ENCODE measurements around the gene ASIC5. TPM values are rescaled to one million over a fixed set of nuclear protein-coding genes. Genes with fewer than 3 reads are reported as not detected.
A peak's percentile ranks its signal among the peaks of the same experiment; 100 is the strongest.

The ASIC5 gene
- total RNA-seq, 2 donors from 2014 or later = not detected

DNA sequence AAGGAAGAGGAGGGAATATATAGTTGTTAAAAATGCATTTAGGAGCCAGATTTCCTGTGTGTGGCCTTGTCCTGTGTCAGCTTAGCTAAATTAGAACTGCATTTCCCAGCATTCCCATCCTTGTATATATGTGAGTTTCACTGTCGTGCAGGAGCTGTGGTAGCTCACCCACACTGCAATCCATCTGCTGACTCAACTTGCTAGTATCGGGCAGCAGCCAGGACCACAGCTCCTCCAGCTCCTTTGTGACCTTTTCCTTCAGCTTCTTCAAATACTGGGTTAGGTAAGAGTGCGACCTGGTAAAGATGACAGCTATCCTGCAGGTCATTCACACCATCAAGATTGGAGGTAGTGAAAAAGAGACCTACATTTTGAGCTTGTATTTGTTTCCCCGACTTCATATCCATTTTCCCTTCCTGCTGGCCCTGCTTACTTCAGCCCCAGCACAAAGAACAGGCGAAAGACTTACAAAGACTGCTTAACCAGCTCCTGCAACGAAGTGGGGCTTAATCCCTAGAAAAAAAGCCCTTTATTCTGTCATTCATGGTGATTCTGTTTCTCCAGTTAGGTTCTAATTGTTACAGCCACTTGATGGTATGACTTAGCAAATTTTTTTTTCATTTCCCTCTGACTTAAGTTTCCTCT, 11.4 kb downstream of the ASIC5 start:
- H3K9me3 ChIP-seq (ENCODE audit: control insufficient read depth, low read length, poor library complexity, severe bottlenecking) = no peaks in the 10 kb centered on the region
- Mint-ChIP-seq H3K4me3 (no peak overlapping the region), H3K27me3 (peaks cover 16% of the 10 kb centered on the region), H3K36me3 (ENCODE audit: low read depth) (no peaks in the 10 kb centered on the region), H3K4me1 (no peaks in the 10 kb centered on the region), H3K27ac (no peak overlapping the region)
- DNase-seq (no peak), ATAC-seq (no peak)

DNA sequence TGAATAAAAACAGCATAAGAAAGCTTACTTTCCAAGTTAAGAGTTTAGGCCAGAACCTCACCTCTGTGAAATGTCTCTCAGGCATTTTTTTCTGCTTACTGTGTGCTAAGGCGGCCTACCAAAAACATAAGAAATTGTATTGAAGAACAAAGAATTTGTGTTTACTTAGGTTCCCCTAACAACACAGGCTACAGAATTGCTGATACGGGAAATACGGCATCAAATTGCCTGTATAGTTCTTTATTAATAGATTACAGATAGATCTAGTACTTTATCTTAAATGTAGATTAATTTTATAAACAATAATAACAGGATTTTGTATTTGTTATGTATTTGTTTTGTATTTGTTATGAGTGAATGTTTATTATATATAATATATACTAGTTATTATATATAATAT, 12.9 kb downstream of the ASIC5 start:
- DNase-seq = no peak
- Mint-ChIP-seq H3K4me1 (no peaks in the 10 kb centered on the region), H3K27ac (no peak overlapping the region)

DNA sequence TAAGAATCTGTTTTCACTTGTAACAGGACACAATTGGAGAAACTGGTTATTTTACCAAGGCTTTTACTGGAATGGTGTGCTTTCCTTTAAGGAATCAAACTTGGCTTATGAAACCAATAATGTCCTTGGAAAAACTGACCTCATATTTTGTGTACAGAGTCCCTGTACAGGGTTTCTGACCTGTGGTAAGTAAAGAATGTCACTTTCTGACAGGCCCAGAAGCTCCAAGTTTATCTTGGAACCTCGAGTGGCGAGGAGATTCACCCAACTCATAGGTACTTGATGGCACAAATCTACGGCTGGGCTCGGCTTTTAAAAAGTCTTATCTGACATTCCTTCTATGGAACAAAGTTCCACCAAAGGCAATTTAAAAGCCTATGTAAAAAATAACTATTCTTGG, 17.0 kb downstream of the ASIC5 start:
- ATAC-seq = no peak
- no peaks in the 10 kb centered on the region for H3K9me3 ChIP-seq (ENCODE audit: control insufficient read depth, low read length, poor library complexity, severe bottlenecking)
- Mint-ChIP-seq H3K4me1 (no peaks in the 10 kb centered on the region), H3K27ac (no peak overlapping the region), H3K4me3 (no peak overlapping the region), H3K27me3 (peaks cover 8% of the 10 kb centered on the region), H3K36me3 (ENCODE audit: low read depth) (no peaks in the 10 kb centered on the region)
- DNase-seq = no peak

More for the DNA sequence above, 12.9 kb downstream of the ASIC5 start:
- no peaks in the 10 kb centered on the region for H3K36me3 Mint-ChIP-seq (ENCODE audit: low read depth)
- H3K9me3 ChIP-seq (ENCODE audit: control insufficient read depth, low read length, poor library complexity, severe bottlenecking) = no peaks in the 10 kb centered on the region
- H3K27me3 Mint-ChIP-seq = peaks cover 10% of the 10 kb centered on the region
- H3K4me3 Mint-ChIP-seq = no peak overlapping the region
- no peak for ATAC-seq

DNA sequence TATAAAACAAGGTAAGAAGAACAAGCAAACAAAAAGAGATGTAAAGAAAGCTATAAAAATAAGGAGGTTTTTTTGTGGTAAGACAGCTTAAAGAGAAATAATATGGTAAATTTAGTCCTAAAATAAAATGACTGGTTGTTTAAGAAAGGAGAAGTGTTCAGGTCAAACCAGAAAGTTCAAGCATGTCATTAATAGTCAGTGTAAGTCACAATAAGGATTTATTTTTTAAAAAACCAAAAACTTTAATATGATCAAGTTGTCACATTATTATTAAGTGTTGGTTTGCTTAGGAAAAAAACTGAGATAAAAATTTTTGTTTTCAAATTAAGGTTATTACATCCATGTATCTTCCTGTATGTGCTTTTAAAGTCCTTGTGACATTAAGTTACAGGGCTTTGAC, 19.1 kb downstream of the ASIC5 start:
- Mint-ChIP-seq H3K4me3 (no peak overlapping the region), H3K36me3 (ENCODE audit: low read depth) (no peaks in the 10 kb centered on the region), H3K4me1 (no peaks in the 10 kb centered on the region), H3K27ac (no peak overlapping the region), H3K27me3 (peaks cover 8% of the 10 kb centered on the region)
- ATAC-seq = no peak
- no peaks in the 10 kb centered on the region for H3K9me3 ChIP-seq (ENCODE audit: control insufficient read depth, low read length, poor library complexity, severe bottlenecking)
- no peak for DNase-seq

DNA sequence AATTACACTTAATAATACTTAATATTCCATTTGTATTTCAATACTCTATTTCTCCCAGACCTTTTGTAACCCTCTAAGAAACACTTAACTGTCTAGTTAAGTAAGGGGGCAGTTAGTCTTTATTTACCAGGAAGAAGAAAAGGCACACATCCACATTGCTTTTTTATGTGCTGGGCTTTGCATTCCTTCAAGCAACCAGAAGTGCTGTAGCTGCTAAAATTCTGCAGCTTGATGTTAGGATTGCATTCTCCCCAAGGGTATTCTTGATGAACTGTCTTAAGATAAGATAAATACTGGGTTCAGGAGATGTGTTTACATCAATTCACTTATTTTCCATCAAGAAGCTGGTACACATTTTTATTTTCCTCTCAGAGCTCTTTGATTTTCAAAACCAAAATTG, 24.0 kb downstream of the ASIC5 start:
- no peaks in the 10 kb centered on the region for H3K9me3 ChIP-seq (ENCODE audit: control insufficient read depth, low read length, poor library complexity, severe bottlenecking)
- DNase-seq = no peak
- Mint-ChIP-seq H3K36me3 (ENCODE audit: low read depth) (no peaks in the 10 kb centered on the region), H3K4me3 (no peak overlapping the region), H3K4me1 (no peaks in the 10 kb centered on the region), H3K27me3 (peaks cover 15% of the 10 kb centered on the region), H3K27ac (no peak overlapping the region)
- no peak for ATAC-seq

DNA sequence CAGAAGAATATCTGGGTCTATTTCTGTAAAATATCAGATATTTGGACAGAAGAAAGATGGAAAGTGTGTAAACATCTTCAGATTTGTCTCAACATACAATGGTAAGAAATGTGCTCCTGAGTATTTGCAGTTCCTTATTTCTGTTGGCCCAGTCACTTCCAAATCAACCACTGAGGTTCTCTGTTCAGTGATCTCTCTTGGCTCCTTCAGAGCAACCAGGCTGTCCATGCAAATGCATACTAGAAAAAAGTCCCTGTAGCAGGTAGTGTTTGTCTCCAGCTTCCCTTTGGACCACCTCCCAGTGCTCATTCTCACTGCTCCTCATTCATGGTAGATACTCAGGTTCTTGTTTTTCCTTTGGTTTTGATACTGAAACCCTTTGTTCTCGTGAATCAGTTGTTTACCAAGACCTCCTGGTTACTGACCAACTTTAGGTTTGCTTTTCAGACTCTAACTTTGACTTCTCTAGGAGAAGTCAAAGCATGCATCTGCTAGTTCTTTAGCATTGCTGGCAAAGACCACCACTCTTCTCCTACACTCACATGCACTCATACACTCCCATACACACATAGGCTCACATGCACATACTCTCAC, 28.8 kb downstream of the ASIC5 start:
- Mint-ChIP-seq H3K4me3 (no peak overlapping the region), H3K27me3 (peaks cover 7% of the 10 kb centered on the region), H3K27ac (no peak overlapping the region), H3K36me3 (ENCODE audit: low read depth) (no peaks in the 10 kb centered on the region), H3K4me1 (no peaks in the 10 kb centered on the region)
- DNase-seq (no peak), ATAC-seq (no peak)
- H3K9me3 ChIP-seq (ENCODE audit: control insufficient read depth, low read length, poor library complexity, severe bottlenecking) = no peaks in the 10 kb centered on the region

DNA sequence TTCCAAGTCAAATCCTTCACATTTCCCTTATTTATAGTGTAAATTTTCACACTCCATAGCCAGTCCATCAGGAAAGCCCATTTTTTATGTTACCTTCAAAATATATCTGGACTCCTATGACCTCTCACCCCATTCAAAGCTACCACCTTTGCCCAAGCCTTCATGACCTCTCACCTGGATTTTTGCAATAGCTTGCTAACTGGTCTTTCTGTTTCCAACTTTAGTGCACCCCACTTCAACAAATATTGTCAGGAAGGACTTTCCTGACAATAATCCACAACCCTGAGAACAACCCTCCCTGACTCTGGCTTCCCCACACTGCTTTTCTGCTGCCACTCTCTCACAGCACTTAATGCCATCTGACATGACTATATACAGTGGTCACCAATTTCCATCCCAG, 33.4 kb downstream of the ASIC5 start:
- ATAC-seq (no peak), DNase-seq (no peak)
- no peaks in the 10 kb centered on the region for H3K9me3 ChIP-seq (ENCODE audit: control insufficient read depth, low read length, poor library complexity, severe bottlenecking)
- no peaks in the 10 kb centered on the region for H3K36me3 Mint-ChIP-seq (ENCODE audit: low read depth)
- no peak overlapping the region for H3K4me3 Mint-ChIP-seq
- no peaks in the 10 kb centered on the region for H3K27me3 Mint-ChIP-seq
- no peak overlapping the region for H3K27ac Mint-ChIP-seq
- peaks cover 2% of the 10 kb centered on the region for H3K4me1 Mint-ChIP-seq

DNA sequence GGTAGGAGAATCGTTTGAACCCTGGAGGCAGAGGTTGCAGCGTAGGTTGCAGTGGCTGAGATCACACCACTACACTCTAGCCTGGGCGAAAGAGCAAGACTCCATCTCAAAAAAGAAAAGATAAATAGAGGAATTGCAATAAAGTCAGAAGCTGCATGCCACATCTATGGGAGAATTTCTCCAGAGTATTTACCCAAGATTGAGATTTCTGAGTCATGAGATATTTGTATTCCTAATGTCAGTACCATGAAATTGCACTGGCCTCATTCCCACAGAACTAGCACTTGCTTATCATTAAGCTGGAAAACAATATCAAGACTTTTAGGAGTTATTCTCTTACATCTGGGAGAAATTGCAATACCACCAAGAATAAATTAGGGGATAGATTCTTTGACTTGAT, 37.4 kb downstream of the ASIC5 start:
- Mint-ChIP-seq H3K4me3 (no peak overlapping the region), H3K27ac (no peak overlapping the region), H3K27me3 (peaks cover 14% of the 10 kb centered on the region), H3K4me1 (peaks cover 2% of the 10 kb centered on the region), H3K36me3 (ENCODE audit: low read depth) (no peaks in the 10 kb centered on the region)
- no peaks in the 10 kb centered on the region for H3K9me3 ChIP-seq (ENCODE audit: control insufficient read depth, low read length, poor library complexity, severe bottlenecking)
- ATAC-seq (no peak), DNase-seq (no peak)

DNA sequence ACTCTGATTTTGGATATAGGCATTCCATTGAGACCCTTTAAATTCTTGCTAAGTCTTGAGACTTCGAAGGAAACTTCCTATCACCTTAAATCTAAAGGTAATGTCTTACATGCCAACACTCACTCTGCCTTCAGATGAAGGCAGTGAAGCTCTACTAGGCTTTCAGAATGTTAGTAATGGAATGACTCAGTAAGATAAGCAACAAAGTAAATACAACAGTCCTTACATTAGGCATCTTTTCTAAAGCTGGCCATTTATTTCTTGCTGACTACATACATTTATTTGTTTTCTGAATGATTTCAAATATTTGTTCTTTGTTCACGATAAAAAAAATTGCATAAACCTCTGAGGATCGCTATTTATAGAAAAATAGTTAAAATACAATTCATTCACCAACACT, 43.5 kb downstream of the ASIC5 start:
- Mint-ChIP-seq H3K27me3 (peaks cover 19% of the 10 kb centered on the region), H3K4me3 (no peak overlapping the region), H3K4me1 (no peaks in the 10 kb centered on the region), H3K27ac (no peak overlapping the region), H3K36me3 (ENCODE audit: low read depth) (no peaks in the 10 kb centered on the region)
- no peaks in the 10 kb centered on the region for H3K9me3 ChIP-seq (ENCODE audit: control insufficient read depth, low read length, poor library complexity, severe bottlenecking)
- ATAC-seq (no peak), DNase-seq (no peak)

DNA sequence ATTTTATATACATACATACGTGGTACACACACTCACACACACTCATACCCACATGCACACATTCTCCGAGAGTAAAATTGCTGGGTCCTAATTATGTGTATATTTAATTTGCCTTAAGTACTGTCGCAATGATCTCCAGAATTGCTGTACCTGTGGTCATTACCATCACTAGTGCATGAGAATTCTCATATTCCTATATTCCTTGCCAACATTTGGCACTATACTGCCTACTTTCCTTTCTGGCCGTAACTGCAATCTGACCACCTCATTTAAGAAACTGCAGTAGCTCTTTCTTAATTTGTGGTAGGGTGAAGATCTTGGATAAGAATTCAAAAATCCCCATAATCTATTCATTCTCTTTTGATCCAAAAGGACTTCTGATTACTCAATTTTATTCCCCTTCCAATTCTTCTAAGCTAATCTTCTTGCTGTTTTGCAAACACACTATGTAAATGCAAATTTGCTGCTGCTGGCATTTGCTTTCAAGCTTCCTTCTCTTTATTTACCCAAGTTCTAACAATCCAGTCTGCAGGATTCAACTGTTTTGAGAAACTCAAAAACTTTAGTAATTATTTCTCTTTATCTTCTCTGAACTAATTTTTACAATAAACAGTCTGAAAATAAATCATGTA, 45.1 kb downstream of the ASIC5 start:
- Mint-ChIP-seq H3K27me3 (peaks cover 23% of the 10 kb centered on the region), H3K4me1 (no peaks in the 10 kb centered on the region), H3K36me3 (ENCODE audit: low read depth) (no peaks in the 10 kb centered on the region), H3K27ac (no peak overlapping the region), H3K4me3 (no peak overlapping the region)
- H3K9me3 ChIP-seq (ENCODE audit: control insufficient read depth, low read length, poor library complexity, severe bottlenecking) = no peaks in the 10 kb centered on the region
- DNase-seq (no peak), ATAC-seq (no peak)

DNA sequence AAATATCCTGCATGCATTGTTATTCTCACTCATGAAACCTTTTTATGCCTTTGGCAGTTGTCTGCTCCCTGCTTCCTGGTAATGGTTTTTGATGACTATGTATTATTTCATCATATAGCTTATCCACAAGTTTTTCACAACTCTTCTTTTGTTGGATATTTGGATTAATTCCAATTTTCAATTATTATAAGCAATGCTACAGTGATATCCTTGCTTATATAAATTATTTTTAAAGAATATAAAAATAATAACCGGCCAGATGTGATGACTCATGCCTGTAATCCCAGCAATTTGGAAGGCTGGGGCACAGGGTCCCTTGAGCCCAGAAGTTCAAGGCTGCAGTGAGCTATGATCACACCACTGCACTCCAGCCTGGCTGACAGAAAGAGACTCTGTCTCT, 47.0 kb downstream of the ASIC5 start:
- no peaks in the 10 kb centered on the region for H3K9me3 ChIP-seq (ENCODE audit: control insufficient read depth, low read length, poor library complexity, severe bottlenecking)
- H3K27me3 Mint-ChIP-seq = peaks cover 17% of the 10 kb centered on the region
- H3K27ac Mint-ChIP-seq = no peak overlapping the region
- no peaks in the 10 kb centered on the region for H3K4me1 Mint-ChIP-seq
- ATAC-seq (no peak), DNase-seq (no peak)
- H3K4me3 Mint-ChIP-seq = no peak overlapping the region
- no peaks in the 10 kb centered on the region for H3K36me3 Mint-ChIP-seq (ENCODE audit: low read depth)

DNA sequence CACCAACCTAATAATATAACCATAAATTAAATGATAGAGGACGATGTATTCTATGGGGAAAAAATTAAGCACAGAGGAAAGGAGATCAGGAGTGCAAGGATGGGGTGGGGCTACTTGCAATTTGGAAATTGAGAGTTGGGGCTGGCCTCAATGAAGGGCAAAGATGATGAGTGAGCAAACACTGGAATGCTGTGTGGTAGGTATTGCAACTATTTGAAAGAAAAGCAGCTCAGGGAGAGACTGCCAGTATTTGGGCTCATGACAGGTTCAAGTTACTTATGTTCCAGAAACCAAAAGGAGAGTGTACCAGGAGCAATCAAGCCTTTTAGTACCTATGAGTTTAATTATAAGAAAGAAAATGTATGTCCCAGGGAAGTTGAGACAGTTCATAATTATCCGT, 47.4 kb downstream of the ASIC5 start:
- ATAC-seq = no peak
- Mint-ChIP-seq H3K4me1 (no peaks in the 10 kb centered on the region), H3K27me3 (peaks cover 16% of the 10 kb centered on the region), H3K27ac (no peak overlapping the region), H3K36me3 (ENCODE audit: low read depth) (no peaks in the 10 kb centered on the region), H3K4me3 (no peak overlapping the region)
- no peak for DNase-seq
- H3K9me3 ChIP-seq (ENCODE audit: control insufficient read depth, low read length, poor library complexity, severe bottlenecking) = no peaks in the 10 kb centered on the region

DNA sequence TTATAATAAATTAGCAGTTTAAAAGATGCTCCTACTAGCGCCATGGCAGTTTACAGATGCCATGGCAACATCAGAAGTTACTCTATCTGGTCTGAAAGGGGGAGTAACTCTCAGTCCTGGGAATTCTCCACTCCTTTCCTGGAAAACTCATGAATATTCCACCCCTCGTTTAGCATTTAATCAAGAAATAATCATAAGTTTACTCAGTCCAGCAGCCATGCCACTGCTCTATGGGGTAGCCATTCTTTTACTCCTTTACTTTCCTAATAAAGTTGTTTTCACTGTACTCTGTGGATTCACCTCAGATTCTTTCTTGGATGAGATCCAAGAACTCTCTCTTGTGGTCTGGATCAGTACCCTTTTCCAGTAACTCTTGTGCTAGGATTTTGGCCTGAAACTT, 55.0 kb downstream of the ASIC5 start:
- H3K4me1 Mint-ChIP-seq = no peaks in the 10 kb centered on the region
- H3K9me3 ChIP-seq (ENCODE audit: control insufficient read depth, low read length, poor library complexity, severe bottlenecking) = no peaks in the 10 kb centered on the region
- H3K36me3 Mint-ChIP-seq (ENCODE audit: low read depth) = no peaks in the 10 kb centered on the region
- no peak overlapping the region for H3K4me3 Mint-ChIP-seq
- peaks cover 18% of the 10 kb centered on the region for H3K27me3 Mint-ChIP-seq
- DNase-seq (no peak), ATAC-seq (no peak)
- H3K27ac Mint-ChIP-seq = no peak overlapping the region

DNA sequence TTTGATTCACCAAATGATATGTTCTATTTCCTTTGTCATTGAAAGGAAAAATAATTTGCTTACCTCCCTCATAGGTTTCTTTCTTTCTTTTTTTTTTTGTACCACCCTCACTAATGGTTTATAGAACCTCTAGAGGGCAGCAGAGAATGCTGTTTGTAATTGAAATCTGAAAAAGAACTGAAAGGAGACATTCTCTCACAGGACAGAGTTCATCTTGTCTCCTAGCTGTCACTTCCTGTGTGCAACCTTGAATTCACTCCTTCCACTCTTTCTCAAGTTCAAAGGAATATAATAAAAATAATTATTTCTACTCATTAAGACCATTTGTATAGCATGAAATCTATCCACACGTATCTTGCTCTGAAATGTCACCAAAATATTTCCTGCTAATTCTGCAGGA, 56.2 kb downstream of the ASIC5 start:
- H3K27ac Mint-ChIP-seq = no peak overlapping the region
- no peaks in the 10 kb centered on the region for H3K36me3 Mint-ChIP-seq (ENCODE audit: low read depth)
- H3K4me1 Mint-ChIP-seq = no peaks in the 10 kb centered on the region
- no peak overlapping the region for H3K4me3 Mint-ChIP-seq
- no peaks in the 10 kb centered on the region for H3K9me3 ChIP-seq (ENCODE audit: control insufficient read depth, low read length, poor library complexity, severe bottlenecking)
- peaks cover 16% of the 10 kb centered on the region for H3K27me3 Mint-ChIP-seq
- DNase-seq = no peak
- ATAC-seq = peak; percentile 78

Measured in T-helper 17 cell (primary cell).